Measurements from ENCODE around the gene MYBBP1A. TPM values are rescaled to one million over a fixed set of nuclear protein-coding genes. Genes with fewer than 3 reads are reported as not detected.

Gene MYBBP1A
- total and polyA plus RNA-seq, 12 donors = 18.7 to 30.3 (median 23.4) TPM

GRCh38 chr17:4539576-4540223 is 15.5 kb downstream of the MYBBP1A start:
- H3K27me3 ChIP-seq = no peaks in the 10 kb centered on the region
- no peak overlapping the region for H3K4me3 ChIP-seq
- 94 to 95% methylated on average over 26 of the region's 26 CpGs for WGBS, 2 donors
- H3K27ac ChIP-seq = peak overlapping the region in 5 of 10 donors; percentile 65 to 83 (median 76)
- intact Hi-C loops (cut with DNase I) = loop anchor here in 8 of 10 donors (2.0 to 10.0 kb wide), 5 partner anchors 32 to 119 kb away; partner anchors contain the start of gene SPNS2 (in 1 of the 8)
- TF ChIP-seq CTCF (IDR thresholded peaks at IDR 0.05) = no peak
- H3K9me3 ChIP-seq = no peaks in the 10 kb centered on the region
- H3K4me1 ChIP-seq = peaks cover 25 to 74% (median 56%) of the 10 kb centered on the region in 9 donors
- H3K36me3 ChIP-seq = peaks cover 0 to 71% (median 25%) of the 10 kb centered on the region in 9 donors
- no peak for ATAC-seq
- no peak for DNase-seq

- no peak for TF ChIP-seq CTCF (IDR thresholded peaks at IDR 0.05)
- DNase-seq (no peak), ATAC-seq (no peak)
- intact Hi-C loops (cut with DNase I) = loop anchor here in 4 of 10 donors (5.0 to 10.0 kb wide), 3 partner anchors 42 to 117 kb away; partner anchors contain the start of gene SPNS2 (in 1 of the 4)
- Histone ChIP-seq H3K27me3 (no peaks in the 10 kb centered on the region), H3K36me3 (peaks cover 0 to 64% (median 22%) of the 10 kb centered on the region in 9 donors), H3K4me3 (no peak overlapping the region), H3K9me3 (no peaks in the 10 kb centered on the region), H3K4me1 (peaks cover 25 to 81% (median 63%) of the 10 kb centered on the region in 9 donors), H3K27ac (peak overlapping the region in 4 of 10 donors; percentile 35 to 88 (median 80))
- WGBS, 2 donors = 91 to 92% methylated on average over 8 of the region's 8 CpGs
These were observed 16.2 kb downstream of the MYBBP1A start for GRCh38 chr17:4539025-4539424.

GRCh38 chr17:4538236-4539002 is 16.8 kb downstream of the MYBBP1A start:
- Histone ChIP-seq H3K36me3 (peaks cover 0 to 58% (median 21%) of the 10 kb centered on the region in 9 donors), H3K4me1 (peaks cover 25 to 87% (median 67%) of the 10 kb centered on the region in 9 donors), H3K4me3 (no peak overlapping the region), H3K27ac (peak overlapping the region in 8 of 10 donors; percentile 60 to 88 (median 78)), H3K27me3 (no peaks in the 10 kb centered on the region), H3K9me3 (no peaks in the 10 kb centered on the region)
- WGBS, 2 donors = 67% methylated on average over 13 of the region's 13 CpGs
- DNase-seq (no peak), ATAC-seq (no peak)
- TF ChIP-seq CTCF (IDR thresholded peaks at IDR 0.05) = no peak
- intact Hi-C loops (cut with DNase I) = loop anchor here in 4 of 10 donors (5.0 to 10.0 kb wide), 3 partner anchors 41 to 116 kb away; partner anchors contain the start of gene SPNS2 (in 1 of the 4)

All from heart right ventricle (tissue), 16 donors.